GM23248 (cell line): ENCODE results near the gene ARAP3. TPM values are rescaled to one million over a fixed set of nuclear protein-coding genes. Genes with fewer than 3 reads are reported as not detected.

Experiments used
- DNase-seq: peaks from one replicate; pipeline ENCODE4 v3.0.0-alpha.2; 2015
- H2AFZ ChIP-seq: fragments of 200-600 bp; sonication (generic); 2 replicates; pipeline ENCODE4 v1.6.1; 2016; ENCODE audit warnings: antibody characterized with exemption
- H3F3A ChIP-seq: fragments of 200-600 bp; sonication (generic); 2 replicates; pipeline ENCODE4 v1.6.1; 2016; ENCODE audit warnings: mild to moderate bottlenecking, antibody characterized with exemption, mixed run types; ENCODE audit not compliant: insufficient read depth
- H3K27ac ChIP-seq: fragments of 200-600 bp; sonication (generic); 2 replicates; pipeline ENCODE4 v1.5.1; 2016; ENCODE audit warnings: mild to moderate bottlenecking
- H3K27me3 ChIP-seq: fragments of 200-600 bp; sonication (generic); replicated peaks from 2 replicates; pipeline ENCODE4 v1.6.1; 2016; ENCODE audit warnings: mild to moderate bottlenecking; ENCODE audit not compliant: insufficient read depth
- H3K36me3 ChIP-seq: fragments of 200-600 bp; sonication (generic); 2 replicates; pipeline ENCODE4 v1.6.1; 2016; ENCODE audit warnings: low read depth, mild to moderate bottlenecking
- H3K4me1 ChIP-seq: fragments of 200-600 bp; sonication (generic); 2 replicates; pipeline ENCODE4 v1.6.1; 2016; ENCODE audit warnings: mild to moderate bottlenecking; ENCODE audit not compliant: insufficient read depth
- H3K4me2 ChIP-seq: fragments of 200-600 bp; sonication (generic); one replicate; pipeline ENCODE4 v1.6.1; 2016; ENCODE audit warnings: mild to moderate bottlenecking; ENCODE audit not compliant: unreplicated experiment
- H3K4me3 ChIP-seq: fragments of 200-600 bp; sonication (generic); 2 replicates; pipeline ENCODE4 v1.5.1; 2016; ENCODE audit warnings: mild to moderate bottlenecking
- H3K79me2 ChIP-seq: fragments of 200-600 bp; sonication (generic); 2 replicates; pipeline ENCODE4 v1.6.1; 2016; ENCODE audit warnings: mild to moderate bottlenecking; ENCODE audit not compliant: insufficient read depth
- H3K9ac ChIP-seq: fragments of 200-600 bp; sonication (generic); 2 replicates; pipeline ENCODE4 v1.6.1; 2016; ENCODE audit warnings: mild to moderate bottlenecking
- H3K9me2 ChIP-seq: fragments of 200-600 bp; sonication (generic); 2 replicates; pipeline ENCODE4 v1.6.1; 2016; ENCODE audit warnings: mixed run types, mild to moderate bottlenecking, moderate library complexity; ENCODE audit not compliant: insufficient read depth
- H3K9me3 ChIP-seq: fragments of 200-600 bp; sonication (generic); one replicate; pipeline ENCODE4 v1.6.1; 2017; ENCODE audit warnings: low read depth
- H4K20me1 ChIP-seq: fragments of 200-600 bp; sonication (generic); 2 replicates; pipeline ENCODE4 v1.6.0; 2016; ENCODE audit not compliant: insufficient read depth
- EZH2 ChIP-seq: fragments of 200-600 bp; sonication (generic); IDR thresholded peaks from 2 replicates; pipeline ENCODE4 v1.6.1; 2018; ENCODE audit warnings: antibody characterized with exemption, mild to moderate bottlenecking; ENCODE audit not compliant: insufficient read depth, poor library complexity, severe bottlenecking
- EZH2phosphoT487 ChIP-seq: fragments of 200-600 bp; sonication (generic); IDR thresholded peaks from 2 replicates; pipeline ENCODE4 v1.6.1; 2018; ENCODE audit warnings: antibody characterized with exemption, moderate library complexity, mild to moderate bottlenecking, low read depth; ENCODE audit not compliant: insufficient read depth
- WGBS, 2 experiments: methylation state at CpG; one replicate each; pipeline ENCODE4 v1.1.6; 2015 to 2017; ENCODE audit warnings: low lambda C conversion rate in 2 of 2, low coverage in 1 of 2; ENCODE audit errors: missing lambda C conversion rate in 2 of 2; 5-methylcytosine and 5-hydroxymethylcytosine counted together
- in situ Hi-C: fragments of 300-500 bp; cut with MboI; formaldehyde crosslinking; loops from 2 replicates; pipeline ENCODE4 v1.15.0; 2020
- polyA plus RNA-seq: library from polyadenylated mRNA; unstranded; fragments of >200 nt; fragmentation: Nextera tagmentation; extraction: Ambion mirVana; gene quantifications from 2 replicates; pipeline ENCODE4 v1.2.1, GENCODE V29; 2016
- total RNA-seq: library from RNA; depleted of rRNA; stranded (reverse); fragments of >200 nt; shearing (Covaris generic); gene quantifications from 2 replicates; pipeline ENCODE4 v1.2.3, GENCODE V29; 2014

ARAP3 gene
- total and polyA plus RNA-seq, 2 experiments from 2014 or later = 2.2 TPM

- Histone ChIP-seq H3K36me3 (peaks cover 24% of the 10 kb centered on the region), H3K79me2 (peaks cover 44% of the 10 kb centered on the region), H3K27ac (peak within 1 kb of the TSS; percentile 71), H3K27me3 (no peaks in the 10 kb centered on the region), H3K9me3 (no peaks in the 10 kb centered on the region), H3K4me2 (peak within 1 kb of the TSS; percentile 98), H3K4me3 (peak within 1 kb of the TSS; percentile 79), H3K9ac (peak within 1 kb of the TSS; percentile 83), H3F3A (peaks cover 41% of the 10 kb centered on the region), H2AFZ (peak within 1 kb of the TSS; percentile 85), H3K4me1 (peaks cover 11% of the 10 kb centered on the region), H4K20me1 (no peaks in the 10 kb centered on the region), H3K9me2 (no peaks in the 10 kb centered on the region)
- TF ChIP-seq EZH2 = no peak
- no peak for TF ChIP-seq EZH2phosphoT487
- 3 to 4% methylated on average over 38 to 47 of the region's 70 CpGs for WGBS, 2 experiments
- in situ Hi-C loops = no loop called here
- DNase-seq = peak; percentile 98
Measured at GRCh38 chr5:141618804-141619554, 63.1 kb downstream of the ARAP3 start, which contains the start of gene DIAPH1. TSS of gene DIAPH1 (minus strand) at chr5:141619000. CDS start at chr5:141618914, 86 bp downstream.

DNA sequence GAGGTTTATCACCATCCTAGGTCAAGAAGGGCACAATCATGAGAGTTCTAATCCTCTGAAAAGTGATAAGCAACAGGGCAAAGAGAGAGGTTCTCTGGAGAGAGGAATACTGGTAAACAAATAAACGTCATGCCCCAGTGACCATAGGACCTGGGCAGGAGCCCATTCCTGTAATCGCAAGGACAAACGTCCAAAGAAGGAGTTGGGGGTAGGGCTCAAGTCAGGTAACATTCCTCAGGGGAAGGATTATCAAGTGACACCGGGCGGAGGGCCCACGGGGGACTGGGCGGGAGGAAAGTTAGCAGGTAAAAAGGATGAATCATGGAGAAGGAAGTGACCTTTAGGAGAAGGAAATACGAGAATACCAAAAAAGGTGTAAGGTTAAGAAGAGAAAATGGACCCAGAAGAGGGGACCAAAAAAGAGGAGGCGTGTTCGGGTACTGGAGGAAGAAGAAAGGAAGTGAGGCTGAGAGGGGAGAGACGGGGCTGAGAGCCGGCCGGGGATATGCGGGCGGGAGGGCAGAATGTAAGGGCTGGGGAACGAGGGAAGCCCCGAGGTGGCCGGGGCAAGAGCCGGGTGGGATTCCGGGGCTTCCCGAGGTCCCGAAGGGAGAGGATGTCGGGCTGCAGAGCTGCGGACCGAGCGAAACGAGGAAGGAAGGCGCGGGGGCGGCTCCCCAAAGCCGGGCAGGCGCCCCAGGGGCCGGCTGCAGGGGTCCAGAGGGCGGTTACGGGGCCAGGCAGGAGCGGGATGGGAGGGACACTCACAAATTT, 63.8 kb downstream of the ARAP3 start:
- H3K9me2 ChIP-seq = no peaks in the 10 kb centered on the region
- TF ChIP-seq EZH2phosphoT487 = no peak
- no peak for TF ChIP-seq EZH2
- H2AFZ ChIP-seq = peak overlapping the region; percentile 85
- 2% methylated on average over 29 to 36 of the region's 36 CpGs for WGBS, 2 experiments
- H3K79me2 ChIP-seq = peaks cover 52% of the 10 kb centered on the region
- peak overlapping the region; percentile 79 for H3K4me3 ChIP-seq
- H3K9ac ChIP-seq = peak overlapping the region; percentile 83
- peak overlapping the region; percentile 98 for H3K4me2 ChIP-seq
- peaks cover 16% of the 10 kb centered on the region for H3K36me3 ChIP-seq
- H3K27me3 ChIP-seq = no peaks in the 10 kb centered on the region
- DNase-seq = peak; percentile 65
- in situ Hi-C loops = no loop called here
- H3F3A ChIP-seq = peaks cover 41% of the 10 kb centered on the region
- H3K4me1 ChIP-seq = peaks cover 11% of the 10 kb centered on the region
- no peaks in the 10 kb centered on the region for H3K9me3 ChIP-seq
- H4K20me1 ChIP-seq = no peaks in the 10 kb centered on the region
- peak overlapping the region; percentile 71 for H3K27ac ChIP-seq

DNA sequence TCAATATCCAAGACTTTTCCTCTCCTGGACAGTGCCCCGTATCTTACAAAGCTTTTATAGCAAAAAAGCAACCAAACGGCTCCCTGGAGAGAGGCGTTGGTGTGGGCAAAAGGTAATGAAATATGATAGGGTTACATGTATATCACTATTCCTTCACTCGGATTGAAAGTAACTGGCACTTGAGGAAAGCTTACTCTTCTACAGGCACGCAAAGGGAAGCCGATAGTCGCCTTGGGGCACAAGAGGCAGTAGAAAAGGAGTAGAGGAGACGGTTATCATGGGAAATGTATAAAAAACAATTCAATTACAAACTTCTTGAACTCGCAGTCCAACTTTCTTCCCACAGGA, 64.4 kb downstream of the ARAP3 start:
- in situ Hi-C loops = no loop called here
- H3K79me2 ChIP-seq = peaks cover 58% of the 10 kb centered on the region
- no peaks in the 10 kb centered on the region for H4K20me1 ChIP-seq
- peak overlapping the region; percentile 79 for H3K4me3 ChIP-seq
- TF ChIP-seq EZH2 = no peak
- TF ChIP-seq EZH2phosphoT487 = no peak
- peak overlapping the region; percentile 71 for H3K27ac ChIP-seq
- H3K9ac ChIP-seq = peak overlapping the region; percentile 83
- H3K9me2 ChIP-seq = no peaks in the 10 kb centered on the region
- H3K9me3 ChIP-seq = no peaks in the 10 kb centered on the region
- peak overlapping the region; percentile 85 for H2AFZ ChIP-seq
- H3K4me2 ChIP-seq = peak overlapping the region; percentile 98
- H3F3A ChIP-seq = peaks cover 41% of the 10 kb centered on the region
- 1% methylated on average over 9 of the region's 9 CpGs for WGBS, 2 experiments
- peaks cover 11% of the 10 kb centered on the region for H3K36me3 ChIP-seq
- H3K4me1 ChIP-seq = peaks cover 11% of the 10 kb centered on the region
- no peaks in the 10 kb centered on the region for H3K27me3 ChIP-seq
- DNase-seq = peak; percentile 56

DNA sequence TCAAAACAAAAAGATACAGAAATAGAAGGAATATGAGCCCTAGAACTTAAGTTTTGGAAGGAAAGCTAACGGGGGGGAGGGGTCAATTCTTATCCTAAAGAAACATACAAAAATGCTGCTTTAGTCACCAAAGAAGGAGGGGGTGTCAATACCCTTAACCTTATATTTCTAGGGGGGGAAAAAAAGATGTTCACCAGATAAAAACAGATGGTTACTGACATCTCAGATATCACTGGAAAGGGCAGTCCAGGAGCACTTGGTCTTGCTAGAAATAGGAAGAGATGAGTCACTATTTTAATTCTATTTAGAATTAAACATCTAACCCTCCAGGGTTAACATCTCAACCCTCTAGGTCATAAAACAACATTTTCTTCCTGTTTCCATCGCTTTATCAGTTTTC, 64.9 kb downstream of the ARAP3 start:
- peaks cover 6% of the 10 kb centered on the region; the same call in 1 of the 2 replicates for H3K36me3 ChIP-seq
- peak; percentile 58 for DNase-seq

More for the DNA sequence above, 64.9 kb downstream of the ARAP3 start:
- Histone ChIP-seq H3K27ac (peak overlapping the region; percentile 71), H3K9me2 (no peaks in the 10 kb centered on the region), H3K79me2 (peaks cover 63% of the 10 kb centered on the region), H3F3A (peaks cover 41% of the 10 kb centered on the region), H3K9me3 (no peaks in the 10 kb centered on the region), H3K27me3 (no peaks in the 10 kb centered on the region), H3K4me2 (peak overlapping the region; percentile 98), H2AFZ (peak overlapping the region; percentile 85), H3K9ac (peak overlapping the region; percentile 83), H4K20me1 (no peaks in the 10 kb centered on the region), H3K4me3 (peak overlapping the region; percentile 79), H3K4me1 (peaks cover 11% of the 10 kb centered on the region)
- in situ Hi-C loops = no loop called here
- no peak for TF ChIP-seq EZH2phosphoT487
- TF ChIP-seq EZH2 = no peak
- 28 to 29% methylated on average over 2 of the region's 2 CpGs for WGBS, 2 experiments
